SK-N-DZ (cell line): ENCODE data around the gene AOC1.

ENCODE experiments used
- DNase-seq: peaks from one replicate; pipeline ENCODE4 v3.0.0-alpha.2; 2015; ENCODE audit warnings: low spot score

The AOC1 gene

DNA sequence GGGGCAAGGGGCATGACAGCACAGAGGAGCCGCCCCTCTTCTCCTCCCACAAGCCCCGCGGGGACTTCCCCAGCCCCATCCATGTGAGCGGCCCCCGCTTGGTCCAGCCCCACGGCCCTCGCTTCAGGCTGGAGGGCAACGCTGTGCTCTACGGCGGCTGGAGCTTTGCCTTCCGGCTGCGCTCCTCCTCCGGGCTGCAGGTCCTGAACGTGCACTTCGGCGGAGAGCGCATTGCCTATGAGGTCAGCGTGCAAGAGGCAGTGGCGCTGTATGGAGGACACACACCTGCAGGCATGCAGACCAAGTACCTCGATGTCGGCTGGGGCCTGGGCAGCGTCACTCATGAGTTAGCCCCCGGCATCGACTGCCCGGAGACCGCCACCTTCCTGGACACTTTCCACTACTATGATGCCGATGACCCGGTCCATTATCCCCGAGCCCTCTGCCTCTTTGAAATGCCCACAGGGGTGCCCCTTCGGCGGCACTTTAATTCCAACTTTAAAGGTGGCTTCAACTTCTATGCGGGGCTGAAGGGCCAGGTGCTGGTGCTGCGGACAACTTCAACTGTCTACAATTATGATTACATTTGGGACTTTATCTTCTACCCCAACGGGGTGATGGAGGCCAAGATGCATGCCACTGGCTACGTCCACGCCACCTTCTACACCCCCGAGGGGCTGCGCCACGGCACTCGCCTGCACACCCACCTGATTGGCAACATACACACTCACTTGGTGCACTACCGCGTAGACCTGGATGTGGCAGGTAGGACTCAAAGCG is 5.1 kb downstream of the AOC1 start:
- DNase-seq, result no peak

DNA sequence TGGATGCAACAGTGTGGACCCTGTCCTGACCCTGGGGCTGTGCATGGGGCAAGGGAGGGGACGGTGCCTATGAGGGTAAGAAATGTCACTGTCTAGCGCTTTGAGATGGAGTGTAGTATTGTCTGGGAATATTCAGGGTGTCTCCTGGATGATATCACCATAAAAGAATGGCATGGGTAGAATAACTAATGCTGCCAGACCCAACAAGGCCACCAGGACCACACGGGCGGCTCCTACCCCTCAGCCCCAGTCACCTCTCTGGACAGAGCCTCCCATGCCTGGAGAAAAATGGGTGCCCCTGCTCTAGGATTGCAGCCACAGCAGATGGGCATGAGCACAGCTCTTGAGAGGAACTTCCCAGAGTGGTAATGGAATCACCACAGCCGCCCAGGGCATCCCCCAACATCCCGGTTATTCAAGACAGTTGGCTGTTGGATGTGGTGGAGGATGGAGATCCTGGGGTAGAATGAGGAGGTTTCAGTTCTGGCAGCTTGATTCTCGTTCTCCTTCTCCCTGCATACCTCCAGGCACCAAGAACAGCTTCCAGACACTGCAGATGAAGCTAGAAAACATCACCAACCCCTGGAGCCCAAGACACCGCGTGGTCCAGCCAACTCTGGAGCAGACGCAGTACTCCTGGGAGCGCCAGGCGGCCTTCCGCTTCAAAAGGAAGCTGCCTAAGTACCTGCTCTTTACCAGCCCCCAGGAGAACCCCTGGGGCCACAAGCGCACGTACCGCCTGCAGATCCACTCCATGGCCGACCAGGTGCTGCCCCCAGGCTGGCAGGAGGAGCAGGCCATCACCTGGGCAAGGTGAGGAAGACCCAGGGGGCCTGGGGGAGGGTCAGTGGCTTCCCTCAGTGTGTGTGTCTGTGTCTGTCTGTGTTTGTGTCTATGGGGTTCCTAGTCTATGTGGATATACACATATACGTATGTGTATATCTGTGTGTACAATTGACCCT is 6.2 kb downstream of the AOC1 start:
- DNase-seq, result no peak

DNA sequence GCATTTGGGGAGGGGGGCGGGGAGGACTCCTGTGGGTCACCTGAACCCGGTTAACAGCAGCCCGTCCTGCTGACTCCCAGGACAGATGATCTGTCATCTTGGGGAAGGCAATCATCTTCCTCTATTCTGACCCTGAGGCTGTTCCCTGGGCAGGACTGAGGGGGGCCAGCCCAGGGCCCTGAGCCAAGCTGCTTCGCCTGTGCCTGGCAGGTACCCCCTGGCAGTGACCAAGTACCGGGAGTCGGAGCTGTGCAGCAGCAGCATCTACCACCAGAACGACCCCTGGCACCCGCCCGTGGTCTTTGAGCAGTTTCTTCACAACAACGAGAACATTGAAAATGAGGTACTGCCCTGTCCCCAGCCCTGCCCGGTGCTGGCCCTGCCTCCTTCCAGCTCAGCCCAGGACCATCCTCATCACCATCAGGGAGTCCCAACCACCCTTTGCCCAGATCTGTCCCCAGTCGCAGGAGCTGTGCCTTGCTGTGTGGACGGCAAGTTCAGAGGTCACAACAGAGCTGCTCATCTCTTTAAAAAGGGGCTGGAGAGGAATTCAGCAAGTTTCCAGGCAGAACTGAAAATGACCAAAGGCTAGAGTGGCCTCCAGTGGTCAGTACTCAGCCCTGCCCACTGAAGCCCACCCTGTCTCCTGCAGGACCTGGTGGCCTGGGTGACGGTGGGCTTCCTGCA is 8.1 kb downstream of the AOC1 start:
- DNase-seq, result no peak

DNA sequence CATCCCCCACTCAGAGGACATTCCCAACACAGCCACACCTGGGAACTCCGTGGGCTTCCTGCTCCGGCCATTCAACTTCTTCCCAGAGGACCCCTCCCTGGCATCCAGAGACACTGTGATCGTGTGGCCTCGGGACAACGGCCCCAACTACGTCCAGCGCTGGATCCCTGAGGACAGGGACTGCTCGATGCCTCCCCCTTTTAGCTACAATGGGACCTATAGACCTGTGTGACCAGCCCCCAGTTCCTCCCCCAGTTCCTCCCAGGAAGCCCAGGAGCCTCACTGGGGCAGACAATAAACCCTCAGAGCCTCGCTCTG is 8.6 kb downstream of the AOC1 start:
- DNase-seq, result no peak

DNA sequence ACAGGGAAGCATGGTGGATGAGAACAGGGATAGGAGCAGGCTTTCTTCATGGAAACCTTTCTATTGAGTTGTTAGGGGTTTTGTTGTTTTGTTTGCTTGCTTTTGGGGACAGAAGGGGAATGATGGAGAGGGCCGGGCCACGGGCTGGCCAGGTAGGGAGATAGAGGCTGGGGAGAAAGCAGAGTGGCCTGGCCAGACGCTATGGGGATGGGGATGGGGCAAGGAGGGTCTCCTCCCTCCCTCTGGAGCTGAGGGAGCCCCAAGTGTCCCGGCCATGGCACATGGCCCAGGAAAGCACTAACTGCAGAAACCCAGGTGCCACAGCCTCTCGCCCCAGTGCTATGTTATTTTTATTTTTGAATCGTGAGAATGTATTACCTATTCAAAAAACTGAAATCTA is 10.0 kb downstream of the AOC1 start:
- DNase-seq, result no peak

DNA sequence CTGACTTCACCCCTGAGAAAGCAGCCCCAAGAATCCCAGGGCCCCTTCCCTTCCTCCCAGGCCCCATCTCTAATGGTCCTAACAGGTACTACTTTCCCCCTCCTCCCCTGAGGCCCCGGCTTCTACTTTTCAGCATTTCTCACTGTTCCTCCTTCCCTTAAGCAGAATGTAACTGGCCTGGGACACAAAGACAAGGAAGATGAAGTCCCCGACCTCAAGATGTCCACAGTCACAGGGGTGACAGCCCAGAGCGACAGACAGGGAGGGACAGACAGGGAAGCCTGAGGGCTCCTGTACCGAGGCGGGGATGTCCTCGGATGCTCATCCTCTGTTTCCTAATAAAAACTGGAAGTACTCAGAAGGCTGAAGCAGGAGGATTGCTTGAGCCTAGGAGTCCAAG is 11.6 kb downstream of the AOC1 start:
- DNase-seq, result no peak

DNA sequence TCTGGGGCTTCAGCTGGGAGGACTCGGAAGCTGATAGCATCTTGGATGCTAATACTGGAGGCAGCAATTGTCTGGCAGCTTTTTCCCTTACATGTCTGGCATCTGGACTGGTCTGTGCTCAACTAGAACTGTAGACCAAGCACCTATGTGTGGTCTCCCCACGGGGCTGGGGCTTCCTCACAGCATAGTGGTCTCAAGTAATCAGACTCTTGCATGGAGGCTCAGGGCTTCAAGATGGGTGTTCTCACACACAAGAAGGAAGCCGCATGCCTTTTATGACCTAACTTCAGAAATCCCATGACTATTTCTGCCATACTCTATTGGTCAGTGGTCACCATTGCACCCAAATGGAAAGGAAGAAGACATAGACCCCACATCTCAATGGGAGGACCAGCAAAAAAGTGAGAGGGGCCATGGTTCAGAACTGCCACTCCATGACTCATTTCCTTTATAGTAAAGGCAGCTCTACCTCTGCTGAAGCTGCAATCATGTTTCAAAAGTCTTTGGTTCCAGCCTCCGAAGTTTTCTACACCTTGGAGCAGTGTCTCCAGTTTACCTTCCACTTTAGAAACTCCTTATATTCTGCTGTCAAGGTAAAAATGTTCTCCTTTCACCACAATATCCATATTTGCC is 14.7 kb downstream of the AOC1 start:
- DNase-seq, result no peak

DNA sequence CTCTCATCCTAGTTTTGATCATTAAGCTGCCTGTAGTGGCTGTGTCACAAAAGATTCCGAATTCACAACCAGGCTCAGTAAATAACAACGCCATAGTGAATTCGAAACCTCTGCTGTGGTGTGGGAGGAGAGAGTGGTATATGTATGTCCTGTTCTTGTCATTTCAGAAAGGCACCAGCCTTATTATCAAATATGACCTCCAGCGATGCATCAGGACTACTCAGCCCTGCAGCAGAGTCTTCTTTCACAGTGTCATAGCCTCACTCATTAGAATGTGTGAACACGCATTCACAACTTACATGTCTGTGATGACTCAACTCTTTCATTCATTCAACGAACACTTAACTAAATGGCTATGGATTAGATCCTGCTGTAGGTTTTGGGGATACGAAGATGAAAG is 15.3 kb downstream of the AOC1 start:
- DNase-seq, result no peak

DNA sequence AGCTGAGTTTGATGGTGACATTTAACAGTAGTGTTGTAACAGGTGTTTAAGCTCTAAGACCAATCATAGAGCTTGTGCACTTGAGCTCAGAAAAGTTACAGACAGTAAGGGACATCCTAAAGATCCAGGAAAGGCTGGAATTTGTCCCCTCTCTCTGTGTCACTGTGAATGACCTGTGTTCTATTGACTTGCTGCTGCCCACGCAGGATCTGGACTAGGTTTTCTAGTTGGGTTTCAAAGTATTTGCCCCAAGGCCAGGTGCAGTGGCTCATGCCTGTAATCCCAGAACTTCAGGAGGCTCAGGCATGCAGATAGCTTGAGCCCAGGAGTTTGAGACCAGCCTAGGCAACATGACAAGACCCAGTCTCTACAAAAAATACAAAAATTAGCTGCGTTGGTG is 17.1 kb downstream of the AOC1 start:
- DNase-seq, result no peak

DNA sequence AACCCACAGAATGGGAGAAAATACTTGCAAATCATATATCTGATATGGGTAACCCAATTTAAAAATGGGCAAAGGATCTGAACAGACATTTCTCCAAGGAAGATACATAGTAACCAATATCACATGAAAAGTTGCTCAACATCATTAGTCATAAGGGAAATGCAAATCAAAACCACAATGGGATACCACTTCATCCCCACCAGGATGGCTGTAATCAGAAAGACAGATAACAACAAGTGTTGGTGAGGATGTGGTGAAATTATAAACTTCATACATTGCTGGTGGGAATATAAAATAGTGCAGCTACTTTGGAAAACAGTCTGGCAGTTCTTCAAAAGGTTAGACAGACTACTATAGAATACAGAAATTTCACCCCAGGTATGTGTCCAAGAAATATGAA is 19.3 kb downstream of the AOC1 start:
- DNase-seq, result no peak

DNA sequence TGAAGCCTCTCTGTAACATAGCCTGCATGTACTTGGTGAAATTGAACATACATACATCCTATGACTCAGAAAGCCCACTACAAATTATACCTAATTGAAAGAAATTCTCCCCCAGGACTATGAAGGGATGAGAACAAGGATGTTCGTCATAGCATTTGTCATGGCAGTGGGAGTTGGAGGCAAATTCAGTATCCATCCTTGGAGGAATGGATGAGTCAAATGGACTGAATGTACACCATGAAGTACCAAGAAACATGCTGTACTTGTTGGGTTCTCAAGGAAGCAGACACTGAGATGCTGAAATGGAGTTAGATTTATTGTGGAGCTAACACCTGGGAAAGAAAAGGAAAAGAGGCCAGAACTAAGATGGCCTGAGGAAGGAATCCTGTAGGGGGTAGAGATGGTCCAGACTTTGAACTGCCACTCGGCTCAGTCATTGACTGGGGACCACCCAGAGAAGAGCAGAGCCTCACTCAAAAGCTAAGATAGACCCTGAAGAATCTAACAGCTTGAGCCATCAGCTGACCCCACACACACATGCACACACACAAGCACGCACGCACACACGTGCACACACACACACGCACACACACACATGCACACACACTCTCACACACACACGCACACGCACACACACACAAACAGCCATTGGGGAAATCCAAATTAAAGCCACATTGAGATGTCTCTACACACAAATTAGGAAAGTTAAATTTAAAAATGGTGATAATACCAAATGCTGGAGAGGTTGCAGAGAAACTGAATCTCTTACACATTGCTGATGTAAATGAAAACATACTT is 22.3 kb downstream of the AOC1 start:
- no peak for DNase-seq

DNA sequence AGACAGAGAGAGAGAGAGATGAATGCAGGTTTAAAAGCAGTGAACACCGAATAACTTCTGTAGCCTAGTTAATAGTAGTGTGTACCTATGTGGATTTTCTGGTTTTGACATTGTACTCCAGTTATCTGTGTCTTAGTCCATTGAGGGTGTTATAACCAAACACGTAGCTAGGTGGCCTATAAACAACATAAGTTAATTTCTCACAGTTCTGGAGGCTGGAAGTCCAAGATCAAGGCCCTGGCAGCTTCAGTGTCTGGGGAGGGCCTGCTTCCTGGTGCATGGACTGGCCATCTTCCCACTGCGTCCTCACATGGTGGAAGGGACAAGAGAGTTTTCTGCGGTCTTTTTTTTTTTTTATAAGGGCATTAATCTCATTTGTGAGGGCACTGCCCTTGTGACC is 23.5 kb downstream of the AOC1 start:
- DNase-seq, result no peak

DNA sequence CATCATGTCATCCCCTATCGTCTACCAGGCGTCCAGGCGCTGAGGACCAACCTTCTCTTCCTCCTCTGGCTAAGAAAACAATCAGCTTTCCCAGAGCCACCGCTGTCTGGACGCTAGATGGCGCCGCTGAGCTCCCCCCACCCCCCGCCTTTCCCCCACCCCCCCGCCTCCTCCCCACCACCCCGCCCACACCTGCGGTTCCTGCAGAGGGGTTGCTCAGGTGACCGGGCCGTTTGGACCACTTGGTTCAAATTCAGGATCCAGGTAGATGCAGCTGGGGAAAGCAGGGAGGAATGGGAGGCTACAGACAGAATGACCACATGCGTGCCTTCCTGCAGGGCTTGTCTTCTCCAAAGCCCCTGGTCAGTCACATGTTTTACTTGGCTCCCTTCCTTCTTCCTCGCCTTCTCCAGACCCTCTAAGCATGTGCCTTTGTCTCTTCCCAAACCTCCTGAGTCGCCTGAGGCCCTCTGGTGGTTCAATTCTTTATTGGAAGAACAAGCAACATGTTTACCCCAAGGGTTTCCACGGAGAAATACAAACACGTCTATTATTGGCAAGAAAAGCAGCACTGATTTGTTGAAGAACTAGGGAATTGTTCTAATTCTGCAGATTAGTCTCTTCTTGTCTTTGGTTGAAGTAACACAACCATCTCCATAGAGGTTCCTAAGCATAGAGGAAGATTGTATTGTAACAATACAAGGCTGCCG is 24.7 kb downstream of the AOC1 start:
- DNase-seq, result peak; percentile 86

DNA sequence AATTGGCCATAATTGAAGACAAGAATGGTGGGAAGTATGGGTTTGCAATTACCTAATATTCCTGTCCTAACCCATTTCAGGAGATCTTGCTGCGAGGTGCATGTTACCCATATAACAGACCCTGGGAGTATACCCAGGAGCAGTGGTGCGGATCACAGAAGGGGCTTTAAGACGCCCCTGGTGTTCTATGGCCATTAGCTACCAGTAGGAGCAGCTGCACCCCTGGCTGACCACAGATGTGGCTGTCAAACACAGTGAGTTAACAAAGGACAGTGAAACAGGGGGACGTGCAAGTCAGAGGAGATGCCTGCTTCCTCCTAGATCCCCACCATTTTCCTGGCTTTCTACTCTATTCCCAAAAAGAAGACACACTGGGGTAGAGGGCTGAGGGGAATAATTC is 25.2 kb downstream of the AOC1 start:
- no peak for DNase-seq

DNA sequence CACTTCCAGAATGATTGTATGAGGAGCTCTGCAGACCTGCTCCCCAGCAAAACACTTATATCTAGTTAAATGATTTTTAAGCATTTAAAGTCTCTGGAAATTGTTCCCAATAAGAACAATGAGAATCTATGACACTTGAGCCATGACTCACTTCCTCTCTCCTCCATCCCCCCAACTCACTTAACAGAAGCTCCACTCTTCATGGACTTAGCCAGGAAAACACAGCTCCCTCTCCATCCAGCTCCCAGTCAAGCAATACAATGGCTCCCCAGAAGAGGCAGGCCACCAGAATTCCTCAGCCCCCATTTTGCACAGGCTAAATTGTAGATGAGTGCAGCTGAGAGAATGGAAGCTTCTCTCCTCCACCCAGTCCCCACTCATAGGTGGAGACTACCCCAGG is 27.0 kb downstream of the AOC1 start:
- DNase-seq, result no peak

DNA sequence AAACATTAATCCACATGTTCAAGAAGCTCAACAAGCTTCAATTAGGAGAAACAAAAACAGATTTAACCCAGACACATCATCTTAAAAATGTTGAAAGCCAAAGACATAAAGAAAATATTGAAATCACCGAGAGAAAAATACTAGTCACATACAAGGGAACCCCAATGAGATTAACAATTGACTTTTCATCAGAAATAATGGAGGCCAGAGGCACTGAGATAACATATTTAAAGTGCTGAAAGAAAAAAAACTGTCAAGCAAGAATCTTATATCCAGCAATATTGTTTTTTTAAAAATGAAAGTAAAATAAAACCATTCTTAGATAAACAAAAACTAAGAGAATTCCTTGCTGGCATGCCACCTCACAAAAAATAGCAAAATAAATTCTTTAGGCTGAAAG is 28.9 kb downstream of the AOC1 start:
- DNase-seq, result no peak

DNA sequence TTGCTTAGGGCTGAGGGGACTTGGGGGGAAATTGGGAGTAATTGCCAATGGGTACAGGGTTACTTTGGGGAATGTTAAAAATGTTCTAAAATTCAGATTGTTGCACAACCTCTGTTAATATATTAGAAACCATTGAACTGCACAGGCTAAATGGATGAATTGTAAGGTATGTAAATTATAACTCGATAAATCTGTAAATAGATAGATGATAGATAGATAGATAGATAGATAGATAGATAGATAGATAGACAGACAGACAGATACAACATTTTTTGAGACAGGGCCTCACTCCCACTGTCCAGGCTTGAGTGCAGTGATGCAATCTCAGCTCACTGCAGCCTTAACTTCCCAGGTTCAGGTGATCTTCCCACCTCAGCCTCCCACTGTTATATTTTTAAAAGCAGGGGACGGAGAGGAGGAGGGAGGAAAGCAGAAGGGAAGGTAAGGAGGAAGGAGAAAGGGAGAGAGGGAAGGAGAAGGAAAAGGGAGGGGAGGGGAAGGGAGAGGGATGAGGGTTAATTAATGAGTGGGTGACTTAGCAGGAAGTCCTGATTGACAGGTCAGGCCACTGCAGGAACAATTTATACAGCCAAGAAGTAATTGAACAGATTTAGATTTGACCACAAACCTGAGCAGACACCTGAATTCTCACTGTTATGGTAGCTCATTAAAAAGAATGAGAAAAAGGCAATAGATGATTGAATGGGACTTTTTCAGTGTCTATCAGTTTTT is 38.7 kb downstream of the AOC1 start:
- DNase-seq, result no peak

DNA sequence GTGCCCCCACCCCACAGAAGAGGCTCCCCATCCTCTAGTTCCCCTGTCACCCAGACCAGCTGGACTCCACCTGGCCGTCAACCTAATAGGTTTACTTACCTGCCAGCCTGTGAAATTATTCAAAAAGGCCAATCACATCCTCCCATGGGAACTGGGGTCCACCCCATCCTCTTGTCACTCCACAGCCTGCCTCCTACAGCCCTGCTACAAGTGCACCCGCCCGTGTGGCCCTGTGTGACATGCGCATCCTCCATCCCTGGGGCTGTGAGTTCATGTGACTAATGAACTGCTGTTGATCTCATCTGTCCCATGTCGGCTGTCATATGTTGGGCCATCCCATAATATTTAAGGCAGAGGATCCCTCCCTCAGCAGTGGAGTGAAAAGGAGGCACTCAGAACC is 39.4 kb downstream of the AOC1 start:
- DNase-seq, result no peak

DNA sequence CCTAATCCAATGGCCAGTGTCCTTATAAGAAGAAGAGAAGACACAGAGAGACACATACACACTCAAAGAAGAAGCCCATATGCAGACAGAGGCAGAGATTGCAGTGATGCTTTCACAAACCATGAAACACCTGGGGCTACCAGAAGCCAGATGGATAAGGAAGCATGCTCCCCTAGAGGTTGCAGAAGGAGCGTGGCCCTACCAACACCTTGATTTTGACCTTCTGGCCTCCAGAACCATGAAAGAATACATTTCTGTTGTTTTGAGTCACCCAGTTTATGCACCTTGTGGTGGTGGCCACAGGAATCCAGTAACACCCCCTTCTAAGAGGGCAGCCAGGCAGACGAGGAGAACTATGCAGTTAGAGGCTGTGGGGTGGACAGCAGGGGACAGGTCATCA is 43.5 kb downstream of the AOC1 start:
- no peak for DNase-seq
